ENCODE results near the gene MRPL39. TPM values are rescaled to one million over a fixed set of nuclear protein-coding genes. Genes with fewer than 3 reads are reported as not detected.

The MRPL39 gene
- total RNA-seq, result 16.9 TPM
- long read RNA-seq, transcript MRPL39-202 (10 exons, 1,110 nt), result major isoform, 15 of 18 reads
- long read RNA-seq, partial matches to known transcripts, result 2 of 18 reads
- long read RNA-seq, other reads (novel, unspliced or antisense), result 1 of 18 reads

- ATAC-seq (peak; percentile 98 to 99), DNase-seq (peak; percentile 91)
- Histone ChIP-seq H3K4me1 (peaks cover 33% of the 10 kb centered on the region), H3K36me3 (peaks cover 37% of the 10 kb centered on the region), H3K27me3 (ENCODE audit: low read depth) (no peaks in the 10 kb centered on the region), H3K9me3 (no peaks in the 10 kb centered on the region), H3K4me3 (peak within 1 kb of the TSS; percentile 85), H3K27ac (peak within 1 kb of the TSS; percentile 86)
- TF ChIP-seq CTCF (IDR thresholded peaks at IDR 0.05), result peak; percentile 61
- intact Hi-C loops (cut with DNase I), result no loop called here
Observed at GRCh38 chr21:25607151-25608043, at the start of gene MRPL39. Gene MRPL39, minus strand, starts transcription at chr21:25607481. Its CDS starts 6 bp downstream, at chr21:25607475.

- no peak overlapping the region for H3K27ac ChIP-seq
- no peak for ATAC-seq
- H3K36me3 ChIP-seq, result no peaks in the 10 kb centered on the region
- no peaks in the 10 kb centered on the region for H3K4me1 ChIP-seq
- no peak for DNase-seq
- intact Hi-C loops (cut with DNase I), result no loop called here
- H3K9me3 ChIP-seq, result no peaks in the 10 kb centered on the region
- no peaks in the 10 kb centered on the region for H3K27me3 ChIP-seq (ENCODE audit: low read depth)
- H3K4me3 ChIP-seq, result no peak overlapping the region
- TF ChIP-seq CTCF (IDR thresholded peaks at IDR 0.05), result no peak
Observed at GRCh38 chr21:25656412-25656811, 49.1 kb upstream of the MRPL39 start.

- Histone ChIP-seq H3K9me3 (no peaks in the 10 kb centered on the region), H3K27me3 (ENCODE audit: low read depth) (no peaks in the 10 kb centered on the region), H3K4me1 (no peaks in the 10 kb centered on the region), H3K4me3 (no peak overlapping the region), H3K36me3 (no peaks in the 10 kb centered on the region), H3K27ac (no peak overlapping the region)
- no peak for DNase-seq
- ATAC-seq, result no peak
- TF ChIP-seq CTCF (IDR thresholded peaks at IDR 0.05), result no peak
- intact Hi-C loops (cut with DNase I), result no loop called here
Observed at GRCh38 chr21:25649146-25649545, 41.9 kb upstream of the MRPL39 start.

- intact Hi-C loops (cut with DNase I), result no loop called here
- H3K9me3 ChIP-seq, result no peaks in the 10 kb centered on the region
- ATAC-seq (no peak), DNase-seq (no peak)
- no peaks in the 10 kb centered on the region for H3K4me1 ChIP-seq
- no peak overlapping the region for H3K27ac ChIP-seq
- H3K27me3 ChIP-seq (ENCODE audit: low read depth), result no peaks in the 10 kb centered on the region
- H3K4me3 ChIP-seq, result no peak overlapping the region
- H3K36me3 ChIP-seq, result no peaks in the 10 kb centered on the region
- TF ChIP-seq CTCF (IDR thresholded peaks at IDR 0.05), result no peak
Observed at GRCh38 chr21:25647647-25648046, 40.4 kb upstream of the MRPL39 start.

- no peaks in the 10 kb centered on the region for H3K4me1 ChIP-seq
- no peak overlapping the region for H3K4me3 ChIP-seq
- no peak for ATAC-seq
- no peak for DNase-seq
- no peak overlapping the region for H3K27ac ChIP-seq
- no peaks in the 10 kb centered on the region for H3K36me3 ChIP-seq
- intact Hi-C loops (cut with DNase I), result no loop called here
- H3K27me3 ChIP-seq (ENCODE audit: low read depth), result no peaks in the 10 kb centered on the region
- no peak for TF ChIP-seq CTCF (IDR thresholded peaks at IDR 0.05)
- no peaks in the 10 kb centered on the region for H3K9me3 ChIP-seq
Observed at GRCh38 chr21:25646474-25646873, 39.2 kb upstream of the MRPL39 start.
